ENCODE measurements around the gene ANAPC7. TPM values are rescaled to one million over a fixed set of nuclear protein-coding genes. Genes with fewer than 3 reads are reported as not detected.
"Not testable (repeated sequence)": the region's sequence is repeated elsewhere in the genome, so short reads cannot be mapped to it uniquely, and the experiment has no call there.

The ANAPC7 gene
- total RNA-seq, 1 donor = 57.4 TPM

GRCh38 chr12:110426406-110426805 lies 22.9 kb upstream of the ANAPC7 start:
- DNase-seq (ENCODE audit: low read depth) = peak; percentile 34
- no peak overlapping the region for H3K4me3 ChIP-seq (ENCODE audit: low read depth, low read length)
- TF ChIP-seq CTCF (IDR thresholded peaks at IDR 0.05; ENCODE audit: insufficient read depth, low read depth, low read length) = no peak

GRCh38 chr12:110424237-110424636 lies 20.7 kb upstream of the ANAPC7 start:
- H3K4me3 ChIP-seq (ENCODE audit: low read depth, low read length) = no peak overlapping the region
- no peak for TF ChIP-seq CTCF (IDR thresholded peaks at IDR 0.05; ENCODE audit: insufficient read depth, low read depth, low read length)
- DNase-seq (ENCODE audit: low read depth) = no peak

GRCh38 chr12:110421701-110422100 lies 18.2 kb upstream of the ANAPC7 start:
- TF ChIP-seq CTCF (IDR thresholded peaks at IDR 0.05; ENCODE audit: insufficient read depth, low read depth, low read length) = no peak
- DNase-seq (ENCODE audit: low read depth) = no peak

DNA sequence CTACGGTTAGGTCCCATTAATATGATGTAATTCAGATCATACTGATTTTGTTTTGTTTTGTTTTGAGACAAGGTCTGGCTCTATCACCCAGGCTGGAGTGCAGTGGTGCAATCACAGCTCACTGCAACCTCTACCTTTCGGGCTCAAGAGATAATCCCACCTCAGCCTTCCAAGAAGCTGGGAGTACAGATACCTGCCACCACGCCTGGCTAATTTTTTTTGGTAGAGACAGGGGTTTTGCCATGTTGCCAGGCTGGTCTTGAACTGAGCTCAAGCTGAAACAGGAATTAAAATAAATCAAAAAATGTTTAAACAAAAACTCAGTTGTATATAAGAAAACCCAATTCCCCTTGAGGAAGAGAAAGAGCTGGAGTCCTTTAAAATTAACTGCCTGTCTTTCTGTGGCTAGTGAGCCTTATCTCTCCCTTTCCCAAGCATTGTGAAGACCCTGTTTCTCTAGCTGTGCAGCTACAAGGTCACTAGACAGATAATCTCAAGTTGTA lies 17.7 kb upstream of the ANAPC7 start:
- no peak for DNase-seq (ENCODE audit: low read depth)
- TF ChIP-seq CTCF (IDR thresholded peaks at IDR 0.05; ENCODE audit: insufficient read depth, low read depth, low read length) = no peak
- no peak overlapping the region for H3K4me3 ChIP-seq (ENCODE audit: low read depth, low read length)

More at GRCh38 chr12:110421701-110422100, 18.2 kb upstream of the ANAPC7 start:
- no peak overlapping the region for H3K4me3 ChIP-seq (ENCODE audit: low read depth, low read length)

DNA sequence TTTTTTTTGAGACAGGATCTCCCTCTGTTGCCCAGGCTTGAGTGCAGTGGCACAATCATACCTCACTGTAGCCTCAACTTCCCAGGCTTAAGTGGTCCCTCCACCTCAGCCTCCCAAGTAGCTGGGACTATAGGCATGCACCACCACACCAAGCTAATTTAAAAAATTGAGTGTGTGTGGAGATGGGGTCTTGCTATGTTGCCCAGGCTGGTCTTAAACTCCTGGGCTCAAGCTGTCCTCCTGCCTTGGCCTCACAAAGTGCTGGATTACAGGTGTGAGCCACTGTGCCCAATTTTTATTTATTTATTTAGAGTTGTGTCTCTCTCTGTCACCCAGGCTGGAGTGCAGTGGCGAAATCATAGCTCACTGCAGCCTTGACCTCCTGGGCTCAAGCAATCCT lies 17.1 kb upstream of the ANAPC7 start:
- H3K4me3 ChIP-seq (ENCODE audit: low read depth, low read length); DNase-seq (ENCODE audit: low read depth): not testable (repeated sequence)

- not testable (repeated sequence) for DNase-seq (ENCODE audit: low read depth); H3K4me3 ChIP-seq (ENCODE audit: low read depth, low read length)
Measured at GRCh38 chr12:110417113-110417512, 13.6 kb upstream of the ANAPC7 start.

DNA sequence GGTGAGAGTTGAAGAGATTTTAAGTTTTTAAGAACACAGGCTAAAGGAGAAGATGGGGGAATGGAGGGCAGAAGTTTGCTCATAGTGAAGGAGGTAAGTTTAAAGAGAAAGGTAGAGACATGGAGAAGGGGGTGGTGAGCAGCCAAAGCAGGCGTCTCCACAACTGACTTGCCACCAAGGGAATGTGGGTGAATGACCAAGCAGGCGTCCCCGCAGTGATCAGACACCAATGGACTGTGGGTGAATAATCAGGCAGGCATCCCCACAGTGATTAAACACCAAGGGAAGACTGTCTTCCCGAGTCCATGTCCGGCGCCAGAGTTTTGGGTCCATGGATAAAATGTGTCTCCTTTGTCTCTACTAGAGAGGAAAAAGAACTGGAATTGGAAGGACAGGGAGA lies 6.6 kb upstream of the ANAPC7 start:
- not testable (repeated sequence) for DNase-seq (ENCODE audit: low read depth); H3K4me3 ChIP-seq (ENCODE audit: low read depth, low read length)

DNA sequence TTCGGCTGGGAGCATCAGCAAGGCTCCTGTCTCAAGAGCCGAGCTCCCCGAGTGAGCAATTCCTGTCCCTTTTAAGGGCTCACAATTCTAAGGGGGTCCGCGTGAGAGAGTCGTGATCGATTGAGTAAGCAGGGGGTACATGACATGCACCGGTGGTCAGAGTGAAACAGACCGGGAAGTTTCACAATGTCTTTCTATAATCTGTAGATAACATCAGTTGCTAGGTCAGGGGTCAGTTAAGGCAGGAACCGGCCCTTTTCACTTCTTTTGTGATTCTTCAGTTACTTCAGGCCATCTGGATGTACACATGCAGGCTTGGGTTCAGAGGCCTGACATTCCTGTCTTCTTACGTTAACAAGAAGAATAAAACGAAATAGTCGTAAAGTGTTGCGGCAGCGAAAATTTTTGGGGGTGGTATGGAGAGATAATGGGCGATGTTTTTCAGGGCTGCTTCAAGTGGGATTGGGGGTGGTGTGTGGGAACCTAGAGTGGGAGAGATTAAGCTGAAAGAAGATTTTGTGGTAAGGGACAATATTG lies 1.7 kb upstream of the ANAPC7 start:
- H3K4me3 ChIP-seq (ENCODE audit: low read depth, low read length); DNase-seq (ENCODE audit: low read depth): not testable (repeated sequence)

- TF ChIP-seq CTCF (IDR thresholded peaks at IDR 0.05; ENCODE audit: insufficient read depth, low read depth, low read length) = no peak
- peak overlapping the region; percentile 93 for H3K4me3 ChIP-seq (ENCODE audit: low read depth, low read length)
- peak; percentile 58 for DNase-seq (ENCODE audit: low read depth)
Measured at GRCh38 chr12:110403976-110404682, 621 bp upstream of the ANAPC7 start.

All from fibroblast of villous mesenchyme (primary cell).